CD14-positive monocyte (primary cell): Measurements from ENCODE around the gene DTL. TPM values are rescaled to one million over a fixed set of nuclear protein-coding genes. Genes with fewer than 3 reads are reported as not detected.

Source experiments
- DNase-seq, 3 donors: peaks; one replicate each; pipeline ENCODE4 v3.0.0-alpha.2; 2011 to 2022
- H2AFZ ChIP-seq: 2 replicates; pipeline ENCODE4 v1.6.0; 2012; ENCODE audit warnings: mild to moderate bottlenecking, low read depth, low read length, inconsistent platforms; ENCODE audit not compliant: insufficient read depth, poor library complexity, severe bottlenecking
- H3K27ac ChIP-seq, 2 donors: 1 replicate in 1 of 2; 2 replicates in 1 of 2; pipeline ENCODE4 v1.5.1; 2012 to 2013; ENCODE audit warnings: low read length in 2 of 2, control low read depth in 1 of 2, inconsistent platforms in 1 of 2, low read depth in 1 of 2, mild to moderate bottlenecking in 1 of 2
- H3K27me3 ChIP-seq, 2 donors: one replicate each; pipeline versions ENCODE4 v1.6.0 to v1.6.1; 2011 to 2013; ENCODE audit warnings: low read length in 2 of 2; ENCODE audit not compliant: control insufficient read depth in 2 of 2, insufficient read depth in 2 of 2
- H3K36me3 ChIP-seq, 2 donors: replicated peaks in 1 of 2; 1 replicate in 1 of 2; 2 replicates in 1 of 2; pipeline versions ENCODE4 v1.5.1 to v1.6.1; 2012 to 2013; ENCODE audit warnings: low read length in 2 of 2, control low read depth in 1 of 2, inconsistent platforms in 1 of 2, mild to moderate bottlenecking in 1 of 2; ENCODE audit not compliant: insufficient read depth in 2 of 2, control insufficient read depth in 1 of 2
- H3K4me1 ChIP-seq, 2 donors: 1 replicate in 1 of 2; 2 replicates in 1 of 2; pipeline versions ENCODE4 v1.5.1 to v1.6.1; 2012 to 2013; ENCODE audit warnings: low read length in 2 of 2, control low read depth in 1 of 2, inconsistent platforms in 1 of 2, mild to moderate bottlenecking in 1 of 2, moderate library complexity in 1 of 2; ENCODE audit not compliant: insufficient read depth in 2 of 2, control insufficient read depth in 1 of 2
- H3K4me2 ChIP-seq: replicated peaks from 2 replicates; pipeline ENCODE3; 2012; ENCODE audit warnings: low read length, moderate library complexity, mild to moderate bottlenecking; ENCODE audit not compliant: poor library complexity, severe bottlenecking; ENCODE audit errors: extremely low read depth
- H3K4me3 ChIP-seq, 3 experiments: fragments of 200-600 bp in 1 of 3; sonication (generic) in 1 of 3; replicated peaks in 1 of 3; 1 replicate in 2 of 3; 2 replicates in 1 of 3; pipeline ENCODE4 v1.5.1; 2011 to 2013; ENCODE audit warnings: low read length in 3 of 3, mild to moderate bottlenecking in 3 of 3, control low read depth in 2 of 3, low read depth in 2 of 3, inconsistent platforms in 1 of 3, moderate library complexity in 1 of 3
- H3K79me2 ChIP-seq: 2 replicates; pipeline ENCODE4 v1.6.0; 2012; ENCODE audit warnings: mild to moderate bottlenecking, control low read depth, inconsistent platforms, low read length, moderate library complexity; ENCODE audit not compliant: insufficient read depth
- H3K9ac ChIP-seq: 2 replicates; pipeline ENCODE4 v1.6.0; 2017; ENCODE audit warnings: low read length, mild to moderate bottlenecking; ENCODE audit not compliant: insufficient read depth, poor library complexity, severe bottlenecking
- H3K9me3 ChIP-seq, 2 donors: replicated peaks in 1 of 2; 1 replicate in 1 of 2; 2 replicates in 1 of 2; pipeline versions ENCODE4 v1.5.1 to v1.6.1; 2012 to 2013; ENCODE audit warnings: low read length in 2 of 2, control low read depth in 1 of 2; ENCODE audit not compliant: control insufficient read depth in 1 of 2, insufficient read depth in 1 of 2
- H4K20me1 ChIP-seq: 2 replicates; pipeline ENCODE4 v1.6.0; 2012; ENCODE audit warnings: mild to moderate bottlenecking, low read length, control low read depth, moderate library complexity; ENCODE audit not compliant: insufficient read depth
- H3K27ac Mint-ChIP-seq, 7 donors: one replicate each; pipeline ENCODE4 v1.8.0; 2020; ENCODE audit warnings: mild to moderate bottlenecking in 7 of 7, mixed read lengths in 7 of 7, moderate library complexity in 6 of 7, inconsistent platforms in 2 of 7
- H3K27me3 Mint-ChIP-seq, 3 donors: one replicate each; pipeline ENCODE4 v1.8.0; 2021 to 2022; ENCODE audit warnings: low read depth in 3 of 3, mild to moderate bottlenecking in 3 of 3, mixed read lengths in 3 of 3, moderate library complexity in 3 of 3, inconsistent platforms in 1 of 3
- H3K36me3 Mint-ChIP-seq, 2 donors: one replicate each; pipeline ENCODE4 v1.8.0; 2020; ENCODE audit warnings: mixed read lengths in 2 of 2, inconsistent platforms in 1 of 2, mild to moderate bottlenecking in 1 of 2
- H3K4me1 Mint-ChIP-seq: one replicate; pipeline ENCODE4 v1.8.0; 2020; ENCODE audit warnings: mild to moderate bottlenecking, mixed read lengths
- H3K4me3 Mint-ChIP-seq, 2 donors: one replicate each; pipeline ENCODE4 v1.8.0; 2020; ENCODE audit warnings: mild to moderate bottlenecking in 2 of 2, mixed read lengths in 2 of 2, moderate library complexity in 1 of 2
- H3K9me3 Mint-ChIP-seq, 7 donors: one replicate each; pipeline ENCODE4 v1.8.0; 2020 to 2022; ENCODE audit warnings: mixed read lengths in 7 of 7, mild to moderate bottlenecking in 6 of 7, moderate library complexity in 6 of 7, inconsistent platforms in 2 of 7
- WGBS: methylation state at CpG from one replicate; pipeline ENCODE4 v1.1.5; 2013; ENCODE audit warnings: missing lambda C conversion rate; ENCODE audit not compliant: insufficient coverage; 5-methylcytosine and 5-hydroxymethylcytosine counted together
- intact Hi-C, 2 donors: fragments of 100-400 bp; cut with micrococcal nuclease; formaldehyde crosslinking; loops; one replicate each; pipeline versions ENCODE4 v1.15.0 to v1.15.1; 2023
- polyA plus RNA-seq, 3 donors: library from polyadenylated mRNA; depleted of rRNA in 1 of 3; unstranded in 2 of 3; stranded (reverse) in 1 of 3; fragments of 300-500 nt in 2 of 3; fragments of >200 nt in 1 of 3; fragmentation: Illumina TruSeq in 2 of 3; gene quantifications; 1 replicate in 2 of 3; 2 replicates in 1 of 3; pipeline ENCODE4 v1.2.3, GENCODE V29; 2012 to 2021
- TF ChIP-seq, protein P1 (sequence below): fragments of 200-600 bp; IDR thresholded peaks from one replicate; pipeline ENCODE4 v1.8.0; 2022; ENCODE audit warnings: antibody characterized with exemption, mild to moderate bottlenecking

Gene DTL
- polyA plus RNA-seq, 3 donors = not detected

DNA sequence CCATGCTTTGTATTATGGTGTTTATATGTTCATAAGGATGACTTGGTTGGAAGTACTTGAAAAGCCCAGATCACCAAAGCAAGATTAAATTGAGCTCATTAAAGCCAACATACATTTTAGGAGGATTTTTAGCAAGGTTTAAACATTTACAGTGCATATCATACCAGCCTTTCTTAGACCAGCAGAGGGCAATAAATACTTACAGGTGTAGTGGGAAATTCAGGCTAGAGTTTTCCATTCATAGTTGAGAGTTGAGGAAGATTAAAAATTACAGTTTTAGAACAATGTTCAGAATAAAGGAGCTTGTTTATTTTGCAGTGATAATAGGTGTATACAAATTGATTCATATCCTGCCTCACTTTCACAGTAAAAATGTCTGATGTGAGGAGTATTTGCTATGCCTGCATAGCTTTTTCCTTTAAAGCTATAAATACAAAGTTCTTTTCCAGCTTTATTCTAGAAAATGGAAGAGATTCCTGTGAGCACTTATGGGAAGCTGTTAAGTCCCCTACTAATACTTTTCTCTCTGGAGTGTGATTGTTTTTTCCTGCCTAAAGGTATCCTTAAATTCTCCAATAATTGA is 35.3 kb downstream of the DTL start:
- no peaks in the 10 kb centered on the region for H3K27me3 Mint-ChIP-seq
- H3K79me2 ChIP-seq = no peaks in the 10 kb centered on the region
- H3K4me1 Mint-ChIP-seq = no peaks in the 10 kb centered on the region
- no peak overlapping the region for H3K27ac ChIP-seq
- H3K4me3 ChIP-seq = no peak overlapping the region
- no peak overlapping the region for H3K4me3 Mint-ChIP-seq
- peak in 2 of 3 donors; percentile 33 to 38 for DNase-seq
- H2AFZ ChIP-seq = no peak overlapping the region
- no peaks in the 10 kb centered on the region for H3K27me3 ChIP-seq
- no peak overlapping the region for H3K4me2 ChIP-seq
- peaks cover 8 to 42% of the 10 kb centered on the region in 2 donors for H3K36me3 ChIP-seq
- H3K36me3 Mint-ChIP-seq = peaks cover 14 to 29% of the 10 kb centered on the region in 2 donors
- no peaks in the 10 kb centered on the region for H3K9me3 Mint-ChIP-seq
- no peak overlapping the region for H3K9ac ChIP-seq
- no peaks in the 10 kb centered on the region for H4K20me1 ChIP-seq
- TF ChIP-seq, protein P1, sequence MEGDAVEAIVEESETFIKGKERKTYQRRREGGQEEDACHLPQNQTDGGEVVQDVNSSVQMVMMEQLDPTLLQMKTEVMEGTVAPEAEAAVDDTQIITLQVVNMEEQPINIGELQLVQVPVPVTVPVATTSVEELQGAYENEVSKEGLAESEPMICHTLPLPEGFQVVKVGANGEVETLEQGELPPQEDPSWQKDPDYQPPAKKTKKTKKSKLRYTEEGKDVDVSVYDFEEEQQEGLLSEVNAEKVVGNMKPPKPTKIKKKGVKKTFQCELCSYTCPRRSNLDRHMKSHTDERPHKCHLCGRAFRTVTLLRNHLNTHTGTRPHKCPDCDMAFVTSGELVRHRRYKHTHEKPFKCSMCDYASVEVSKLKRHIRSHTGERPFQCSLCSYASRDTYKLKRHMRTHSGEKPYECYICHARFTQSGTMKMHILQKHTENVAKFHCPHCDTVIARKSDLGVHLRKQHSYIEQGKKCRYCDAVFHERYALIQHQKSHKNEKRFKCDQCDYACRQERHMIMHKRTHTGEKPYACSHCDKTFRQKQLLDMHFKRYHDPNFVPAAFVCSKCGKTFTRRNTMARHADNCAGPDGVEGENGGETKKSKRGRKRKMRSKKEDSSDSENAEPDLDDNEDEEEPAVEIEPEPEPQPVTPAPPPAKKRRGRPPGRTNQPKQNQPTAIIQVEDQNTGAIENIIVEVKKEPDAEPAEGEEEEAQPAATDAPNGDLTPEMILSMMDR = peak; percentile 75
- no peaks in the 10 kb centered on the region for H3K9me3 ChIP-seq
- intact Hi-C loops = loop anchor here in 1 of 2 donors (5.0 kb wide), 1 partner anchor 386 kb away; no protein-coding TSS in a partner anchor
- no peak overlapping the region for H3K27ac Mint-ChIP-seq
- no peaks in the 10 kb centered on the region for H3K4me1 ChIP-seq

GRCh38 chr1:212072047-212072446 is 36.5 kb downstream of the DTL start:
- Histone ChIP-seq H3K9me3 (no peaks in the 10 kb centered on the region), H3K27ac (no peak overlapping the region), H3K79me2 (no peaks in the 10 kb centered on the region), H3K36me3 (peaks cover 8 to 35% of the 10 kb centered on the region in 2 donors), H2AFZ (peak overlapping the region; percentile 12), H3K27me3 (no peaks in the 10 kb centered on the region), H3K4me2 (no peak overlapping the region), H3K4me1 (no peaks in the 10 kb centered on the region), H4K20me1 (no peaks in the 10 kb centered on the region), H3K9ac (no peak overlapping the region), H3K4me3 (no peak overlapping the region)
- TF ChIP-seq, protein P1 = no peak
- H3K9me3 Mint-ChIP-seq = no peaks in the 10 kb centered on the region
- no peak overlapping the region for H3K27ac Mint-ChIP-seq
- no CpG with 5 or more reads among the region's 1 CpG for WGBS
- peaks cover 20 to 33% of the 10 kb centered on the region in 2 donors for H3K36me3 Mint-ChIP-seq
- no peak overlapping the region for H3K4me3 Mint-ChIP-seq
- no peaks in the 10 kb centered on the region for H3K27me3 Mint-ChIP-seq
- H3K4me1 Mint-ChIP-seq = no peaks in the 10 kb centered on the region
- no peak for DNase-seq
- intact Hi-C loops = loop anchor here in 1 of 2 donors (5.0 kb wide), 1 partner anchor 385 kb away; no protein-coding TSS in a partner anchor
